Central memory CD8-positive, alpha-beta T cell (primary cell): ENCODE measurements around the gene KDM4F.
"Not testable (repeated sequence)": the region's sequence is repeated elsewhere in the genome, so short reads cannot be mapped to it uniquely, and the experiment has no call there.

ENCODE experiments used
- ATAC-seq: fragments of 150-1000 bp; cut with Tn5 transposase; replicated peaks from 2 replicates; pipeline ENCODE4 v1.10.0; 2022; ENCODE audit warnings: mild to moderate bottlenecking, moderate FRiP score, moderate number of reproducible peaks; ENCODE audit not compliant: poor library complexity, severe bottlenecking; ENCODE audit errors: extremely low read depth
- DNase-seq, 2 donors: peaks; one replicate each; pipeline ENCODE4 v3.0.0; 2021; ENCODE audit warnings: low spot score in 2 of 2
- H3K27ac Mint-ChIP-seq: one replicate; pipeline ENCODE4 v1.8.0; 2022; ENCODE audit warnings: low read depth, mild to moderate bottlenecking, moderate library complexity, mixed read lengths
- H3K27me3 Mint-ChIP-seq: one replicate; pipeline ENCODE4 v1.8.0; 2022; ENCODE audit warnings: mixed read lengths
- H3K36me3 Mint-ChIP-seq: one replicate; pipeline ENCODE4 v1.8.0; 2022; ENCODE audit warnings: mild to moderate bottlenecking, moderate library complexity, mixed read lengths; ENCODE audit not compliant: insufficient read depth
- H3K4me1 Mint-ChIP-seq: one replicate; pipeline ENCODE4 v1.8.0; 2022; ENCODE audit warnings: mixed read lengths
- H3K4me3 Mint-ChIP-seq: one replicate; pipeline ENCODE4 v1.8.0; 2022; ENCODE audit warnings: mild to moderate bottlenecking, moderate library complexity, mixed read lengths
- H3K9me3 Mint-ChIP-seq: one replicate; pipeline ENCODE4 v1.8.0; 2022; ENCODE audit warnings: mixed read lengths

KDM4F gene

DNA sequence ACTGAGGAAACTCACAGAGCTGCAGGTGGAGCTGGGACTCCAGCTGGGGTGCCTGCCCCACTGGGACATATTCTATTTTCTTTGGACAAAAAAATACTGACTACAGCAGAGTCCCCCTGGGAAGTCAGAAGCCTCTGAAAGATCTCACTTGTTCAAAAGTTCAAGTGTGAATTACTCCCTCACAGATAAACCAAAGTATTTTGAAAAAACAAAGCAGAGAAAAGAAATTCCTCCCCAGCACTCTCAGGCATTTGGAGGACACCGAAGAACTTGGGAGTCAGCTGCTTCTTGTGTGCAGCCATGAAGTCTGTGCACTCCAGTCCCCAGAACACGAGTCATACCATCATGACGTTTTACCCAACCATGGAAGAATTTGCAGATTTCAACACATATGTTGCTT lies at the start of gene KDM4F:
TSS of gene KDM4F (plus strand) at position 301 of the 400 bp plus-strand sequence.
- H3K27ac Mint-ChIP-seq, ATAC-seq, H3K4me3 Mint-ChIP-seq, H3K9me3 Mint-ChIP-seq, DNase-seq, H3K4me1 Mint-ChIP-seq, H3K36me3 Mint-ChIP-seq: not testable (repeated sequence)
- H3K27me3 Mint-ChIP-seq = peaks cover 71% of the 10 kb centered on the region

DNA sequence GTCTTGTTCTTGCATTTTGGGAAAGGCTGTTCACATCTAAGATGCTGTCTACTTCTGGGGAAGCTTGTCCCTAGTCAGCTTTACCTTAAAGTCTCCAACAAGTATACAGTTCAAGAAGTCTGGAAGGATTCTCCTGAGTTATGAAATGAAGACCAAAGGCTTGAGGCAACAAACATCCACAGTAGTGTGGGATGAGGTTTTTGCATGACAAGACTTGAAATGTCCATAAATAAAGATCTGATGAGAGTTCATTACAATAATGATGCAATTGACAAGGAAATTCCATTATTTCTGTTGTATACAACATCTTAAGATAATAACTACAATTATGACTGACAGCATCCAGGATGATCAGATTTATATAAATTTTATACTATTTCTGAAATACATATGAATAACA lies 45.5 kb upstream of the KDM4F start:
- DNase-seq (no peak), ATAC-seq (no peak)
- no peak overlapping the region for H3K27ac Mint-ChIP-seq
- H3K27me3 Mint-ChIP-seq = peaks cover 32% of the 10 kb centered on the region
- no peaks in the 10 kb centered on the region for H3K36me3 Mint-ChIP-seq
- H3K9me3 Mint-ChIP-seq = no peaks in the 10 kb centered on the region
- H3K4me1 Mint-ChIP-seq = no peaks in the 10 kb centered on the region
- no peak overlapping the region for H3K4me3 Mint-ChIP-seq

- Mint-ChIP-seq H3K27me3 (peaks cover 48% of the 10 kb centered on the region), H3K4me1 (no peaks in the 10 kb centered on the region), H3K9me3 (no peaks in the 10 kb centered on the region), H3K4me3 (no peak overlapping the region), H3K36me3 (no peaks in the 10 kb centered on the region), H3K27ac (no peak overlapping the region)
- DNase-seq = no peak
- no peak for ATAC-seq
These were observed 43.6 kb upstream of the KDM4F start for GRCh38 chr11:95005642-95006041.

DNA sequence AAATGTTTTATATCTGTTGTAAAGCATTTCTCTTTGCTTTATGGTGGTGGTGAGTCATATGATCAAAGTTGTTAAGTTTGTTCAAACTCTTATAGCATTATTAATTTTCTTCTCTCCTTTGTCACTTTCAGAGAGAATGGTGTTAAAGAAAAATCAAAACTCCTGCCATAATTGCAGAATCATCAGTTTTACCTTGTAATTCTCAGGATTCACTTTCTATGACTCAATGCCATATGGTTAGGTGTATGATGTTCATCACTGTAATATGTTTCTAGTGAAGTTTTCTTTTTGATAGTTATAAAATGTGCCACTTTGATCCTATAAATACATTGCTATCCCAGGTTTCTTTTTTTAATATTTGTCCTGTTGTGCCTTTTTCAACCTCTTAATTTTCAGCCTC lies 37.8 kb upstream of the KDM4F start:
- H3K36me3 Mint-ChIP-seq = no peaks in the 10 kb centered on the region

GRCh38 chr11:95014184-95014821 lies 34.9 kb upstream of the KDM4F start:
- DNase-seq (no peak), ATAC-seq (no peak)
- H3K36me3 Mint-ChIP-seq = no peaks in the 10 kb centered on the region
- H3K27me3 Mint-ChIP-seq = peaks cover 43% of the 10 kb centered on the region
- H3K9me3 Mint-ChIP-seq = no peaks in the 10 kb centered on the region
- H3K27ac Mint-ChIP-seq = no peak overlapping the region
- no peak overlapping the region for H3K4me3 Mint-ChIP-seq
- no peaks in the 10 kb centered on the region for H3K4me1 Mint-ChIP-seq

More for the DNA sequence above, 37.8 kb upstream of the KDM4F start:
- DNase-seq (no peak), ATAC-seq (no peak)
- H3K4me1 Mint-ChIP-seq = no peaks in the 10 kb centered on the region
- peaks cover 66% of the 10 kb centered on the region for H3K27me3 Mint-ChIP-seq
- no peak overlapping the region for H3K4me3 Mint-ChIP-seq
- H3K27ac Mint-ChIP-seq = no peak overlapping the region
- no peaks in the 10 kb centered on the region for H3K9me3 Mint-ChIP-seq

DNA sequence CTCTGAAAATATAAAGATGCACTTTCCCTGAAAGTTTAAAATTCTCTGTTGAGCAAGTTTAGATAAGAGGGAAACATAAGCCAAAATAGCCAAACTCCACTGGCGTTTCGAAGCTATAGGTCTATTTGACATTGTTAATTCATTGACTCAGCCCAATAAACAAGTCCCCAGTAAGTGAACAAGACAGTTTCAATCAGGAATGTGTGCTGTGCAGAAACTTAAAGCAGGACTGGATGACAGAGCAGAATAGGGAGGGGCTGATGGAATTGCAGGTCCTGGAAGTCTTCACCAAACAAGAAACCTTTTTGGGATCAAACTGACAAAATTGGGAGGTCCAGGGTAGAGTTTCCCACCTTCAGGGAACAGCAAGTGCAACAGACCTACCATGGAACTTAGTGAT lies 33.1 kb upstream of the KDM4F start:
- ATAC-seq = no peak
- Mint-ChIP-seq H3K9me3 (no peaks in the 10 kb centered on the region), H3K36me3 (no peaks in the 10 kb centered on the region)

GRCh38 chr11:95021468-95021867 lies 27.8 kb upstream of the KDM4F start:
- ATAC-seq, H3K36me3 Mint-ChIP-seq, DNase-seq, H3K9me3 Mint-ChIP-seq, H3K4me1 Mint-ChIP-seq, H3K27ac Mint-ChIP-seq, H3K4me3 Mint-ChIP-seq, H3K27me3 Mint-ChIP-seq: not testable (repeated sequence)

More for the DNA sequence above, 33.1 kb upstream of the KDM4F start:
- peaks cover 28% of the 10 kb centered on the region for H3K27me3 Mint-ChIP-seq
- H3K27ac Mint-ChIP-seq = no peak overlapping the region
- H3K4me3 Mint-ChIP-seq = no peak overlapping the region
- DNase-seq = no peak
- no peaks in the 10 kb centered on the region for H3K4me1 Mint-ChIP-seq

- Mint-ChIP-seq H3K27ac (no peak within 1 kb of the TSS), H3K27me3 (no peaks in the 10 kb centered on the region), H3K4me3 (no peak within 1 kb of the TSS), H3K36me3 (no peaks in the 10 kb centered on the region), H3K9me3 (no peaks in the 10 kb centered on the region), H3K4me1 (no peaks in the 10 kb centered on the region)
- no peak for DNase-seq
- no peak for ATAC-seq
These were observed 24.3 kb upstream of the KDM4F start, which contains the start of gene KDM4E for GRCh38 chr11:95024958-95025357. Gene KDM4E (plus strand): TSS chr11:95025258. CDS start chr11:95025558, 300 bp downstream.

GRCh38 chr11:95025594-95025993 lies 23.6 kb upstream of the KDM4F start:
- H3K4me1 Mint-ChIP-seq, ATAC-seq, H3K27ac Mint-ChIP-seq, DNase-seq, H3K4me3 Mint-ChIP-seq, H3K9me3 Mint-ChIP-seq, H3K27me3 Mint-ChIP-seq, H3K36me3 Mint-ChIP-seq: not testable (repeated sequence)

- H3K9me3 Mint-ChIP-seq = no peaks in the 10 kb centered on the region
- H3K27ac Mint-ChIP-seq = no peak overlapping the region
- no peak overlapping the region for H3K4me3 Mint-ChIP-seq
- H3K27me3 Mint-ChIP-seq = peaks cover 19% of the 10 kb centered on the region
- DNase-seq (no peak), ATAC-seq (no peak)
- no peaks in the 10 kb centered on the region for H3K4me1 Mint-ChIP-seq
- H3K36me3 Mint-ChIP-seq = no peaks in the 10 kb centered on the region
These were observed 20.9 kb upstream of the KDM4F start for GRCh38 chr11:95028357-95028756.

DNA sequence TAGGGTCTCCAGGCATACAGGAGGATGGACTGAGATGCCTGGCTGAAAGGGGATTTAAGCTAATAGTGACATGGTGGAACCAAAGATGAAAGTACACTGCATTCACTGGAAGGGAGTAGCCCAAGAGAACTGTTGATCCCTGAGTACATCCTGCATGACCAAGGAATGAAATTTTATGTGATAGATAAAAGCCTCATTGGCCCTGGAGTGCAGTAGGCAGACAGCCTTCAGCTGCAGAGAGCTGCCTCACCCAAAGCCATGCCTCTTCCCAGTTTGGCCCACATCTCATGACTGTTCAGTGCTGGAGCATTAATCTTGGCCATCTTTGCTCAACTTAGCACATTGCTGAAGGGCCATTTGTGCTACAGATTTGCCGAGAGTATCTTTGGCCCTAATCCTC lies 16.2 kb upstream of the KDM4F start:
- H3K27me3 Mint-ChIP-seq = peaks cover 41% of the 10 kb centered on the region
- H3K27ac Mint-ChIP-seq = no peak overlapping the region
- no peaks in the 10 kb centered on the region for H3K36me3 Mint-ChIP-seq
- no peak overlapping the region for H3K4me3 Mint-ChIP-seq
- no peak for ATAC-seq
- H3K9me3 Mint-ChIP-seq = no peaks in the 10 kb centered on the region
- no peaks in the 10 kb centered on the region for H3K4me1 Mint-ChIP-seq
- DNase-seq = no peak

DNA sequence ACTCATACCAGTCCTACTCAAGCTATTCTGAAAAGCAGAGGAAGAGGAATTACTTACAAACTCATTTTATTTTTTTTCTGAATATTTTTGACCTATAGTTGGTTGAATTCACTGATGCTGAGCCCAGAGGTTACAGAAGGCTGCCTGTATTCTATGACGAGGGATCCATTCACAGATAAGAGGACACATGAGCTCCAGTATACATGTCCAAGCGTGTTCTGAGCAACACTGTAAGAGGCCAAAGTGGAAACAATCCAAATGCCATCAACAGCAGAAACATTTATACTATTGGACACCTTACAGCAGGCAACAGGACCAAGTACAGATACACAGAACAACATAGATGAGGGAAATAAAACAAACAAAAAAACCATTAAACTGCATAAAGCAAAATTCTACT lies 13.9 kb upstream of the KDM4F start:
- no peak overlapping the region for H3K4me3 Mint-ChIP-seq
- peaks cover 2% of the 10 kb centered on the region for H3K36me3 Mint-ChIP-seq
- DNase-seq (no peak), ATAC-seq (no peak)
- no peaks in the 10 kb centered on the region for H3K4me1 Mint-ChIP-seq
- peaks cover 59% of the 10 kb centered on the region for H3K27me3 Mint-ChIP-seq
- no peak overlapping the region for H3K27ac Mint-ChIP-seq
- no peaks in the 10 kb centered on the region for H3K9me3 Mint-ChIP-seq

DNA sequence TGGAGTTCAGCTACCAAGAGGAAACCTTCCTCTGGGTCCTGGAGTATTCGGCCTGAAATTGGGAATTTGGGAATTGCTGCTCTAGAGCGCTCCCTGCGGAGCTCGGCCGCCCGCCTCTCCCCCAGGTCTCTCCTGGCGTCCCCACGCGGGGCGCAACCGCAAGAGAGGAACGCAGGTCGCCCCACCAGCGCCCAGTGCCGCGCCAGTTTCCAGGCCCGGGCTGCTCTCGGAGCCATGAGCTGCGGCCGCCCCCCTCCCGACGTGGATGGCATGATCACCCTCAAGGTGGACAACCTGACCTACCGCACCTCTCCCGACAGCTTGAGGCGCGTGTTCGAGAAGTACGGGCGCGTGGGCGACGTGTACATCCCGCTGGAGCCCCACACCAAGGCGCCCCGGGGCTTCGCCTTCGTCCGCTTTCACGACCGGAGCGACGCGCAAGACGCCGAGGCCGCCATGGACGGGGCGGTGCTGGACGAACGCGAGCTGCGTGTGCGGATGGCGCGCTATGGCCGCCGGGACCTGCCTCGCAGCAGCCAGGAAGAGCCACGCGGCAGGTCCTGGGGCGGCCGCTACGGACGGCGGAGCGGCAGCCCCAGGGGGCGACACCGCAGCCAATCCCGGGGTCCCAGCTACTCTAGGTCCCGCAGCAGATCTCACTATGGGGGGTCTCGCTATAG lies 11.7 kb upstream of the KDM4F start:
- peaks cover 68% of the 10 kb centered on the region for H3K27me3 Mint-ChIP-seq
- not testable (repeated sequence) for H3K27ac Mint-ChIP-seq, H3K4me1 Mint-ChIP-seq, H3K4me3 Mint-ChIP-seq, DNase-seq, H3K9me3 Mint-ChIP-seq, H3K36me3 Mint-ChIP-seq
- peak; percentile 28 for ATAC-seq
